Liver (tissue), 3 donors: ENCODE data around the gene XAF1.
A peak's percentile ranks its signal among the peaks of the same experiment; 100 is the strongest.

ENCODE experiments used
- ATF3 ChIP-seq: IDR thresholded peaks from 2 replicates; pipeline ENCODE4 v1.6.1; 2016; ENCODE audit warnings: antibody characterized with exemption
- CTCF ChIP-seq: fragments of 150-350 bp; IDR thresholded peaks from 2 replicates; pipeline ENCODE4 v1.5.1; 2017; ENCODE audit warnings: improper control_type of control experiment, low read depth, low read length; ENCODE audit not compliant: missing input control
- FOXA1 ChIP-seq: IDR thresholded peaks from 2 replicates; pipeline ENCODE4 v1.6.1; 2016; ENCODE audit warnings: antibody characterized with exemption
- GABPA ChIP-seq, 2 donors: IDR thresholded peaks in 1 of 2; conservative IDR thresholded peaks in 1 of 2; 2 replicates each; pipeline ENCODE4 v1.6.1; 2016; ENCODE audit warnings: antibody characterized with exemption in 2 of 2, mild to moderate bottlenecking in 1 of 2, moderate library complexity in 1 of 2
- MAX ChIP-seq: IDR thresholded peaks from 2 replicates; pipeline ENCODE4 v1.6.1; 2016; ENCODE audit warnings: antibody characterized with exemption
- NR2F2 ChIP-seq: IDR thresholded peaks from 2 replicates; pipeline ENCODE4 v1.6.1; 2016; ENCODE audit warnings: antibody characterized with exemption
- RAD21 ChIP-seq, 2 donors: IDR thresholded peaks; 2 replicates each; pipeline ENCODE4 v1.6.1; 2016; ENCODE audit warnings: antibody characterized with exemption in 2 of 2, mild to moderate bottlenecking in 2 of 2
- RXRA ChIP-seq, 2 donors: IDR thresholded peaks; 2 replicates each; pipeline ENCODE4 v1.6.1; 2017 to 2018; ENCODE audit warnings: antibody characterized with exemption in 2 of 2, mild to moderate bottlenecking in 1 of 2
- SP1 ChIP-seq: IDR thresholded peaks from 2 replicates; pipeline ENCODE4 v1.6.1; 2018; ENCODE audit warnings: antibody characterized with exemption, mild to moderate bottlenecking
- TAF1 ChIP-seq: conservative IDR thresholded peaks from 2 replicates; pipeline ENCODE4 v1.6.1; 2016; ENCODE audit warnings: antibody characterized with exemption, mild to moderate bottlenecking
- YY1 ChIP-seq: IDR thresholded peaks from 2 replicates; pipeline ENCODE4 v1.6.1; 2016; ENCODE audit warnings: antibody characterized with exemption, mild to moderate bottlenecking
- donor health status: healthy.
- donor health status: healthy.

GRCh38 chr17:6713130-6713917 is 42.5 kb upstream of the XAF1 start, which contains the start of gene SLC13A5:
- TF ChIP-seq TAF1 (peak; percentile 94), YY1 (peak; percentile 48), ATF3 (no peak), CTCF (peak; percentile 70), FOXA1 (no peak), RAD21 (IDR thresholded peaks at IDR 0.05) (peak; percentile 72 to 80), SP1 (peak; percentile 72), GABPA (IDR thresholded peaks at IDR 0.05 in 1 of 2, conservative IDR thresholded peaks at IDR 0.05 in 1 of 2) (no peak), NR2F2 (no peak), RXRA (IDR thresholded peaks at IDR 0.05) (peak in 1 of 2 donors; percentile 46), MAX (no peak)
